PC-3 (cell line): ENCODE measurements around the gene FOXD1.

ENCODE experiments used
- EZH2 ChIP-seq: fragments of 300-600 bp; sonication (generic); IDR thresholded peaks from one replicate; pipeline ENCODE4 v1.6.1; 2017; ENCODE audit warnings: antibody characterized with exemption, mild to moderate bottlenecking, low read length; ENCODE audit not compliant: unreplicated experiment
- EZH2phosphoT487 ChIP-seq: fragments of 300-600 bp; sonication (generic); IDR thresholded peaks from 2 replicates; pipeline ENCODE4 v1.6.1; 2018; ENCODE audit warnings: mild to moderate bottlenecking, antibody characterized with exemption, low read length, borderline replicate concordance
- TF ChIP-seq, protein P1 (sequence below): fragments of 300-600 bp; sonication (generic); conservative IDR thresholded peaks from 2 replicates; pipeline ENCODE4 v1.5.1; 2017; ENCODE audit warnings: antibody characterized with exemption, low read depth, mild to moderate bottlenecking, low read length

DNA sequence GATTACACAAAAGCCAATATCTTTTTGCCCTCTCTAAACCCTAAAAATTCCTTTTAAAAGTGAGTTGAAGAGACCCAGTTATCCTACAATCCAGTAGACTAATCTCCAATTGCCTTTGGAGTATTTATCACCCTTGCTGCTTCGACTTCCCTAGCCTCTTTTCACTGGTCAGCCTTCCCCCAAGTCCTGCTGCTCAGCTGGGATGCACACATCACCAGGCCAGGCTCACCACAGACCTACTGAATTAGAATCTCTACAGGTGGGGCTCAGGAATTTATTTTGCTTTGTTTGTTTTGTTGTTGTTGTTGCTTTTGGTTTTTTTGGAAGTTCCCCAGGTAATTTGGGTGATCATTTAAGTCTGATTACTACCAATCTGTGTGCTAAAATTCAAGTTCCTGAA, 11.6 kb upstream of the FOXD1 start:
- TF ChIP-seq, protein P1, sequence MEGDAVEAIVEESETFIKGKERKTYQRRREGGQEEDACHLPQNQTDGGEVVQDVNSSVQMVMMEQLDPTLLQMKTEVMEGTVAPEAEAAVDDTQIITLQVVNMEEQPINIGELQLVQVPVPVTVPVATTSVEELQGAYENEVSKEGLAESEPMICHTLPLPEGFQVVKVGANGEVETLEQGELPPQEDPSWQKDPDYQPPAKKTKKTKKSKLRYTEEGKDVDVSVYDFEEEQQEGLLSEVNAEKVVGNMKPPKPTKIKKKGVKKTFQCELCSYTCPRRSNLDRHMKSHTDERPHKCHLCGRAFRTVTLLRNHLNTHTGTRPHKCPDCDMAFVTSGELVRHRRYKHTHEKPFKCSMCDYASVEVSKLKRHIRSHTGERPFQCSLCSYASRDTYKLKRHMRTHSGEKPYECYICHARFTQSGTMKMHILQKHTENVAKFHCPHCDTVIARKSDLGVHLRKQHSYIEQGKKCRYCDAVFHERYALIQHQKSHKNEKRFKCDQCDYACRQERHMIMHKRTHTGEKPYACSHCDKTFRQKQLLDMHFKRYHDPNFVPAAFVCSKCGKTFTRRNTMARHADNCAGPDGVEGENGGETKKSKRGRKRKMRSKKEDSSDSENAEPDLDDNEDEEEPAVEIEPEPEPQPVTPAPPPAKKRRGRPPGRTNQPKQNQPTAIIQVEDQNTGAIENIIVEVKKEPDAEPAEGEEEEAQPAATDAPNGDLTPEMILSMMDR = no peak
- TF ChIP-seq EZH2phosphoT487 (no peak), EZH2 (no peak)
